ENCODE data around the gene CD99L2. TPM values are rescaled to one million over a fixed set of nuclear protein-coding genes. Genes with fewer than 3 reads are reported as not detected.

Gene CD99L2
- total and polyA plus RNA-seq, 4 donors = 9.7 to 39.8 (median 23.8) TPM

GRCh38 chrX:150729956-150730355 lies 168.5 kb downstream of the CD99L2 start:
- no peak overlapping the region for H3K9ac ChIP-seq (ENCODE audit: low read depth in 1 of 2, low read length in 2 of 2)
- DNase-seq (ENCODE audit: low spot score) = no peak
- TF ChIP-seq REST (IDR thresholded peaks at IDR 0.05) (no peak), GABPA (IDR thresholded peaks at IDR 0.05 in 1 of 2, conservative IDR thresholded peaks at IDR 0.05 in 1 of 2) (no peak), HNF4G (IDR thresholded peaks at IDR 0.05) (no peak), RXRA (IDR thresholded peaks at IDR 0.05) (no peak), YY1 (IDR thresholded peaks at IDR 0.05) (no peak), MAX (IDR thresholded peaks at IDR 0.05) (no peak), ATF3 (IDR thresholded peaks at IDR 0.05) (no peak), SP1 (IDR thresholded peaks at IDR 0.05) (no peak), TAF1 (conservative IDR thresholded peaks at IDR 0.05) (no peak), FOXA2 (IDR thresholded peaks at IDR 0.05) (no peak), ZBTB33 (IDR thresholded peaks at IDR 0.05) (no peak), RAD21 (IDR thresholded peaks at IDR 0.05) (no peak), JUND (IDR thresholded peaks at IDR 0.05) (no peak), FOXA1 (IDR thresholded peaks at IDR 0.05) (no peak), HNF4A (conservative IDR thresholded peaks at IDR 0.05) (no peak), CTCF (IDR thresholded peaks at IDR 0.05; ENCODE audit: low read depth, low read length, missing input control) (no peak), NR2F2 (IDR thresholded peaks at IDR 0.05) (no peak), EGR1 (IDR thresholded peaks at IDR 0.05; ENCODE audit: low read depth in 2 of 2) (no peak)
- WGBS = 83% methylated on average over 5 of the region's 5 CpGs
- H3K27me3 ChIP-seq (ENCODE audit: control insufficient read depth in 4 of 4, insufficient read depth in 4 of 4, low read length in 3 of 4) = peaks cover 0 to 2% (median 0%) of the 10 kb centered on the region in 4 donors
- H3K4me1 ChIP-seq (ENCODE audit: control insufficient read depth in 4 of 4, insufficient read depth in 4 of 4, low read length in 3 of 4) = no peaks in the 10 kb centered on the region
- no peak overlapping the region for H3K4me3 ChIP-seq (ENCODE audit: low read depth in 1 of 3, low read length in 3 of 3)
- H3K27ac ChIP-seq (ENCODE audit: low read depth in 1 of 2, low read length in 2 of 2) = no peak overlapping the region
- peaks cover 1 to 31% (median 17%) of the 10 kb centered on the region in 4 donors for H3K36me3 ChIP-seq (ENCODE audit: control insufficient read depth in 4 of 4, insufficient read depth in 3 of 4, low read depth in 1 of 4, low read length in 3 of 4)
- H3K9me3 ChIP-seq (ENCODE audit: control insufficient read depth in 4 of 4, low read length in 3 of 4) = no peaks in the 10 kb centered on the region
